Esophagus muscularis mucosa (tissue), 4 donors: ENCODE measurements around the gene HLA-DMA. TPM values are rescaled to one million over a fixed set of nuclear protein-coding genes. Genes with fewer than 3 reads are reported as not detected.

ENCODE experiments used
- DNase-seq: peaks from one replicate; pipeline ENCODE4 v3.0.0-alpha.2; 2017; ENCODE audit errors: extremely low spot score
- H3K27ac ChIP-seq, 4 donors: fragments of 200-600 bp; sonication (generic); replicated peaks in 1 of 4; 1 replicate in 3 of 4; 2 replicates in 1 of 4; pipeline ENCODE4 v1.5.1; 2016 to 2019; ENCODE audit warnings: mild to moderate bottlenecking in 1 of 4
- H3K27me3 ChIP-seq, 4 donors: fragments of 200-600 bp; sonication (generic); one replicate each; pipeline versions ENCODE4 v1.5.1 to v1.6.0; 2016 to 2019
- H3K36me3 ChIP-seq, 4 donors: fragments of 200-600 bp; sonication (generic); one replicate each; pipeline ENCODE4 v1.5.1; 2016 to 2019
- H3K4me1 ChIP-seq, 4 donors: fragments of 200-600 bp; sonication (generic); one replicate each; pipeline ENCODE4 v1.5.1; 2016 to 2019
- H3K4me3 ChIP-seq, 4 donors: fragments of 200-600 bp; sonication (generic); 1 replicate in 2 of 4; 2 replicates in 2 of 4; pipeline ENCODE4 v1.5.1; 2016 to 2019; ENCODE audit warnings: mild to moderate bottlenecking in 4 of 4, moderate library complexity in 1 of 4
- H3K9me3 ChIP-seq, 4 donors: fragments of 200-600 bp; sonication (generic); 1 replicate in 3 of 4; 2 replicates in 1 of 4; pipeline ENCODE4 v1.5.1; 2016 to 2019
- CTCF ChIP-seq, 3 experiments: fragments of 200-600 bp in 2 of 3; fragments of 450-650 bp in 1 of 3; sonication (generic) in 2 of 3; IDR thresholded peaks; one replicate each; pipeline ENCODE4 v1.5.1; 2017 to 2019; ENCODE audit warnings: antibody characterized with exemption in 3 of 3, mild to moderate bottlenecking in 2 of 3, moderate library complexity in 1 of 3
- EP300 ChIP-seq: sonication (generic); formaldehyde crosslinking; IDR thresholded peaks from one replicate; pipeline ENCODE4 v1.6.1; 2017; ENCODE audit warnings: antibody characterized with exemption
- POLR2A ChIP-seq: fragments of 450-650 bp; IDR thresholded peaks from one replicate; pipeline ENCODE4 v1.6.1; 2017; ENCODE audit warnings: antibody characterized with exemption, moderate library complexity, mild to moderate bottlenecking, low read depth
- POLR2AphosphoS5 ChIP-seq, 2 donors: sonication (generic); formaldehyde crosslinking; IDR thresholded peaks; one replicate each; pipeline ENCODE4 v1.6.1; 2017; ENCODE audit warnings: antibody characterized with exemption in 2 of 2
- WGBS: methylation state at CpG from one replicate; pipeline ENCODE4 v1.1.5; 2018; 5-methylcytosine and 5-hydroxymethylcytosine counted together
- intact Hi-C: fragments of 100-400 bp; cut with DNase I; formaldehyde crosslinking; loops from one replicate; pipeline ENCODE4 v1.15.1; 2023
- total RNA-seq, 4 donors: library from RNA; depleted of rRNA; stranded (reverse); fragments of >200 nt; gene quantifications; one replicate each; pipeline versions ENCODE4 v1.1.0 to v1.2.1, GENCODE V29; 2016

HLA-DMA gene
- total RNA-seq, 4 donors from 2014 or later, result 17.2 to 26.0 (median 21.6) TPM

- intact Hi-C loops, result no loop called here
- no peaks in the 10 kb centered on the region for H3K9me3 ChIP-seq
- peaks cover 32 to 39% (median 37%) of the 10 kb centered on the region in 4 donors for H3K4me1 ChIP-seq
- WGBS, result 3% methylated on average over 13 of the region's 15 CpGs
- no peaks in the 10 kb centered on the region for H3K27me3 ChIP-seq
- no peak for TF ChIP-seq POLR2A
- TF ChIP-seq POLR2AphosphoS5 (IDR thresholded peaks at IDR 0.05), result no peak
- no peak for TF ChIP-seq EP300
- TF ChIP-seq CTCF (IDR thresholded peaks at IDR 0.05), result no peak
- peaks cover 15 to 41% (median 31%) of the 10 kb centered on the region in 4 donors for H3K36me3 ChIP-seq
- H3K4me3 ChIP-seq, result peak overlapping the region; percentile 59 to 87 (median 76)
- no peak for DNase-seq
- peak overlapping the region; percentile 97 to 100 (median 99) for H3K27ac ChIP-seq
Observed at GRCh38 chr6:32971242-32971580, 18.3 kb upstream of the HLA-DMA start.

GRCh38 chr6:32970413-32971241, 17.7 kb upstream of the HLA-DMA start:
- TF ChIP-seq POLR2AphosphoS5 (IDR thresholded peaks at IDR 0.05) (peak in 1 of 2 donors; percentile 52), EP300 (no peak)
- no peaks in the 10 kb centered on the region for H3K9me3 ChIP-seq
- peak overlapping the region; percentile 97 to 100 (median 99) for H3K27ac ChIP-seq
- DNase-seq, result peak; percentile 97
- WGBS, result 0% methylated on average over 23 of the region's 43 CpGs
- intact Hi-C loops, result no loop called here
- peak overlapping the region; percentile 59 to 87 (median 76) for H3K4me3 ChIP-seq
- peaks cover 28 to 38% (median 37%) of the 10 kb centered on the region in 4 donors for H3K4me1 ChIP-seq
- no peaks in the 10 kb centered on the region for H3K27me3 ChIP-seq
- H3K36me3 ChIP-seq, result peaks cover 9 to 35% (median 25%) of the 10 kb centered on the region in 4 donors

- Histone ChIP-seq H3K27me3 (no peaks in the 10 kb centered on the region), H3K4me3 (peak overlapping the region; percentile 59 to 87 (median 76)), H3K4me1 (peaks cover 20 to 32% (median 29%) of the 10 kb centered on the region in 4 donors), H3K27ac (peak overlapping the region; percentile 97 to 100 (median 99)), H3K9me3 (no peaks in the 10 kb centered on the region), H3K36me3 (peaks cover 1 to 28% (median 18%) of the 10 kb centered on the region in 4 donors)
- intact Hi-C loops, result loop anchor here (5.0 kb wide), 1 partner anchor 38 kb away; no protein-coding TSS in a partner anchor
- WGBS, result 0% methylated on average over 19 of the region's 19 CpGs
- no peak for TF ChIP-seq EP300
- peak; percentile 24 to 45 (median 39) for TF ChIP-seq CTCF (IDR thresholded peaks at IDR 0.05)
- no peak for TF ChIP-seq POLR2A
- peak in 1 of 2 donors; percentile 62 for TF ChIP-seq POLR2AphosphoS5 (IDR thresholded peaks at IDR 0.05)
- peak; percentile 95 for DNase-seq
Observed at GRCh38 chr6:32969685-32970412, 17.0 kb upstream of the HLA-DMA start.

GRCh38 chr6:32968867-32969684, 16.2 kb upstream of the HLA-DMA start:
- 2% methylated on average over 25 of the region's 40 CpGs for WGBS
- peak overlapping the region; percentile 59 to 87 (median 76) for H3K4me3 ChIP-seq
- peaks cover 0 to 20% (median 10%) of the 10 kb centered on the region in 4 donors for H3K36me3 ChIP-seq
- intact Hi-C loops, result loop anchor here (5.0 kb wide), 1 partner anchor 37 kb away; no protein-coding TSS in a partner anchor
- H3K4me1 ChIP-seq, result peaks cover 14 to 29% (median 22%) of the 10 kb centered on the region in 4 donors
- no peaks in the 10 kb centered on the region for H3K27me3 ChIP-seq
- no peak for TF ChIP-seq POLR2AphosphoS5 (IDR thresholded peaks at IDR 0.05)
- peak; percentile 34 for TF ChIP-seq POLR2A
- peak in 1 of 3 experiments; percentile 5 for TF ChIP-seq CTCF (IDR thresholded peaks at IDR 0.05)
- no peak for TF ChIP-seq EP300
- no peaks in the 10 kb centered on the region for H3K9me3 ChIP-seq
- H3K27ac ChIP-seq, result peak overlapping the region; percentile 97 to 100 (median 99)
- DNase-seq, result peak; percentile 93
